Neutrophil (primary cell): ENCODE results near the gene ITGA6.

ENCODE experiments used
- H3K27ac ChIP-seq: fragments of 200-600 bp; sonication (generic); 2 replicates; pipeline ENCODE4 v1.5.1; 2016; ENCODE audit warnings: mild to moderate bottlenecking, moderate library complexity
- H3K27me3 ChIP-seq: fragments of 200-600 bp; sonication (generic); 2 replicates; pipeline ENCODE4 v1.6.0; 2016; ENCODE audit warnings: mild to moderate bottlenecking
- H3K36me3 ChIP-seq: fragments of 200-600 bp; sonication (generic); 2 replicates; pipeline ENCODE4 v1.5.1; 2017
- H3K4me1 ChIP-seq, 2 experiments: fragments of 200-600 bp in 1 of 2; sonication (generic) in 1 of 2; 1 replicate in 1 of 2; 2 replicates in 1 of 2; pipeline versions ENCODE4 v1.5.1 to v1.6.1; 2013 to 2016; ENCODE audit warnings: low read depth in 1 of 2, low read length in 1 of 2, mild to moderate bottlenecking in 1 of 2, moderate library complexity in 1 of 2; ENCODE audit not compliant: control insufficient read depth in 1 of 2, insufficient read depth in 1 of 2
- H3K4me3 ChIP-seq, 2 experiments: fragments of 200-600 bp in 1 of 2; sonication (generic) in 1 of 2; 1 replicate in 1 of 2; 2 replicates in 1 of 2; pipeline ENCODE4 v1.5.1; 2013 to 2016; ENCODE audit warnings: low read depth in 1 of 2, low read length in 1 of 2, mild to moderate bottlenecking in 1 of 2, moderate library complexity in 1 of 2
- H3K9me3 ChIP-seq: fragments of 200-600 bp; sonication (generic); 2 replicates; pipeline ENCODE4 v1.5.1; 2016
- CTCF ChIP-seq: fragments of 200-600 bp; sonication (generic); IDR thresholded peaks from 2 replicates; pipeline ENCODE4 v1.5.1; 2016; ENCODE audit warnings: antibody characterized with exemption

Gene ITGA6

DNA sequence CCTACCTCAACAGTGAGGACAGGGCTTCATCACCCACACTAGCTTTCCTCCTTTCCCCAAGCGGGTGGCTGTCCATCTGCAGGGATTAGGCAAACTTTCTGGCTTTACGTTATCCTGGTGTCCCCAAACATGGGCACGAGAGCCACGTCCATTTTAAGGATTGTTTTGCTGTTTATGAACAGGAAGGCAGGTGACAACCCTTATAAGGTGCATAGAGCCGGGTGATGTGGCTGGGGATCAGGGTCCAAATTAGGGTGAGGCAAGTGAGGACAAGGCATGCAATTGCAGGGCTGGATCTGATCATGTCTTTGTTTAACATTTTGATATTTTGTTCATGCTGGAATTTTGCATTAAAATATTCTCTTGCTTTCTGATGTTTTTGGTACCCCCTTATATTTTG lies 27.6 kb upstream of the ITGA6 start:
- H3K4me1 ChIP-seq: no peaks in the 10 kb centered on the region
- H3K4me3 ChIP-seq: no peak overlapping the region
- H3K9me3 ChIP-seq: no peaks in the 10 kb centered on the region
- H3K27ac ChIP-seq: no peak overlapping the region
- no peaks in the 10 kb centered on the region for H3K36me3 ChIP-seq
- H3K27me3 ChIP-seq: no peaks in the 10 kb centered on the region
- no peak for TF ChIP-seq CTCF

DNA sequence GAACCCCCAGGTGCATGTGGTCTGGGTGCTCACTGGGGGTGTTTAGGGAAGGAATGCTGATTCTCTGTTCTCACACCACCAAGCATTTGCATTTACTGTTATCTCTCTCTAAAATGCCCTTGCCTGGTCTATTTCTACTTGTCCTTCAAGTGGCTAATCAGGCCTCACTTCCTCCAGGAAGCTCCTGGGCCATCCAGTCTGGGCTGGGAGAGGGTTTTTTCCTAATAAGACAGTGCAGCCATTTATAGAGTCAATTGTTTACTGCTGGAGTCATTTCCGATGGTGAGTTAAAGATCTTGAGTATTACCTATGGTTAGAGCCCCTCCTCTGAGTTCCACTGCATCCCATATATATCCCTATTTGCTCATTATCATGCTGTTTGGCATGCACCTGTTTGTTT lies 25.2 kb upstream of the ITGA6 start:
- no peaks in the 10 kb centered on the region for H3K4me1 ChIP-seq
- H3K9me3 ChIP-seq: no peaks in the 10 kb centered on the region
- no peak overlapping the region for H3K4me3 ChIP-seq
- H3K27ac ChIP-seq: no peak overlapping the region
- TF ChIP-seq CTCF: no peak
- H3K36me3 ChIP-seq: no peaks in the 10 kb centered on the region
- no peaks in the 10 kb centered on the region for H3K27me3 ChIP-seq

GRCh38 chr2:172403402-172403801 lies 24.0 kb upstream of the ITGA6 start:
- no peaks in the 10 kb centered on the region for H3K9me3 ChIP-seq

GRCh38 chr2:172403881-172404468 lies 23.4 kb upstream of the ITGA6 start:
- no peak overlapping the region for H3K4me3 ChIP-seq
- no peak for TF ChIP-seq CTCF
- H3K27me3 ChIP-seq: no peaks in the 10 kb centered on the region
- no peaks in the 10 kb centered on the region for H3K9me3 ChIP-seq
- H3K36me3 ChIP-seq: no peaks in the 10 kb centered on the region
- H3K27ac ChIP-seq: no peak overlapping the region
- H3K4me1 ChIP-seq: no peaks in the 10 kb centered on the region

More at GRCh38 chr2:172403402-172403801, 24.0 kb upstream of the ITGA6 start:
- Histone ChIP-seq H3K27ac (no peak overlapping the region), H3K27me3 (no peaks in the 10 kb centered on the region), H3K36me3 (no peaks in the 10 kb centered on the region), H3K4me3 (no peak overlapping the region), H3K4me1 (no peaks in the 10 kb centered on the region)
- TF ChIP-seq CTCF: no peak

DNA sequence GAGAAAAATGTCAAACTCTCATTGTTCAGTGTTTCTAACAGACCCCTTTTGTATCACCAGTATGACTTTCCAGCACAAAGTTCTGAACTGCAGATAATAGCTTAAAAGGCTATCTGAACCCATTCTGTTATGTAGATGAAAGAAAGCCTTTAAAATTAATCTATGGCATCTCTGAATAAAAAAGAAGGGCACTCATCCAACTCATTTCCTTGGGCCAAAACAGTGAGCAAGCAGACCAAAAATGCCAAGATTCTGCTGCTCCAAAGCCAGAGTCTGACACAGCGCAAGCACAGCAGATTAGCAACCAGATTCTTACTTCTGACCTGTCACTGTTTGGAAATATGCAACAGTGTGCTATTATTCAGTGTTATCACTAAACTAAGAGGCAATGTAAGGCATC lies 22.6 kb upstream of the ITGA6 start:
- Histone ChIP-seq H3K36me3 (no peaks in the 10 kb centered on the region), H3K27ac (no peak overlapping the region), H3K9me3 (no peaks in the 10 kb centered on the region), H3K4me1 (no peaks in the 10 kb centered on the region), H3K27me3 (no peaks in the 10 kb centered on the region), H3K4me3 (no peak overlapping the region)
- TF ChIP-seq CTCF: no peak

- Histone ChIP-seq H3K27me3 (no peaks in the 10 kb centered on the region), H3K4me3 (no peak overlapping the region), H3K9me3 (no peaks in the 10 kb centered on the region), H3K36me3 (no peaks in the 10 kb centered on the region), H3K4me1 (no peaks in the 10 kb centered on the region), H3K27ac (no peak overlapping the region)
- no peak for TF ChIP-seq CTCF
Observed at GRCh38 chr2:172405673-172406072, 21.7 kb upstream of the ITGA6 start.
